HG03460 (cell line): ENCODE data around the gene TKTL1.

Source experiments
- ATAC-seq: cut with Tn5 transposase; IDR thresholded peaks from one replicate; pipeline ENCODE4 v1.9.1; 2021; ENCODE audit not compliant: unreplicated experiment

TKTL1 gene

GRCh38 chrX:154308108-154308946 lies 12.7 kb downstream of the TKTL1 start:
- ATAC-seq = no peak

DNA sequence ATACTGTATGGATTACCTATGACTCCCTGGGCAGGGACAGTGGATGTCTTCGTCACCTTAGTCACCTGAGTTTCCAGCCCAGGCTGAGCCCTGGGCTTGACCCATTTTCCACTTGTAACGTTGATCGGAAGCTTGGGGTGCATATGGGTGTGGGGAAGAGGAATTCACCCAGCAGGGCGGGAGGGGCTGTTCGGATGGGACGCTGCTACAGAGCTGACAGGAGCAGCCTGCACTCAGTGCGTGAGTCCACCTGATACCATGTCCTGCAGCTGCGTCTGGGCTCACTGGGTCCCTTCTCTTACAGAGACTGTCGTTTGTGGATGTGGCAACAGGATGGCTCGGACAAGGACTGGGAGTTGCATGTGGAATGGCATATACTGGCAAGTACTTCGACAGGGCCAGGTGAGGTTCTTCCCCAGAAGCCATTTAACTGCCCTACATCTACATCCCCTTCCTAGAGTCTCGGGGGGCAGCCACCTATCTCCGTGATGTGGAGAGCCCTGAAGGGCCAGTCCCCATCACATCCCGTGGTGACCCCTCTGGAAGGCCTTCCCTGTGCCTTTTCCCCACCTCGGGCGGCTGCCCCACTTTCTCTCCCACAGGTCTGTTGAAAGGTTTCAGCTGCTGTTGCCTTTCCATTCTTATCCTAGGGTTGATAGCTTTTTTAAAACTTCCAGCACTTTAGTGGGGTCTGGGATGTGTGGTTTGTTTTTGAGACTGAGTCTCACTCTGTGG lies 13.6 kb downstream of the TKTL1 start:
- ATAC-seq = no peak

DNA sequence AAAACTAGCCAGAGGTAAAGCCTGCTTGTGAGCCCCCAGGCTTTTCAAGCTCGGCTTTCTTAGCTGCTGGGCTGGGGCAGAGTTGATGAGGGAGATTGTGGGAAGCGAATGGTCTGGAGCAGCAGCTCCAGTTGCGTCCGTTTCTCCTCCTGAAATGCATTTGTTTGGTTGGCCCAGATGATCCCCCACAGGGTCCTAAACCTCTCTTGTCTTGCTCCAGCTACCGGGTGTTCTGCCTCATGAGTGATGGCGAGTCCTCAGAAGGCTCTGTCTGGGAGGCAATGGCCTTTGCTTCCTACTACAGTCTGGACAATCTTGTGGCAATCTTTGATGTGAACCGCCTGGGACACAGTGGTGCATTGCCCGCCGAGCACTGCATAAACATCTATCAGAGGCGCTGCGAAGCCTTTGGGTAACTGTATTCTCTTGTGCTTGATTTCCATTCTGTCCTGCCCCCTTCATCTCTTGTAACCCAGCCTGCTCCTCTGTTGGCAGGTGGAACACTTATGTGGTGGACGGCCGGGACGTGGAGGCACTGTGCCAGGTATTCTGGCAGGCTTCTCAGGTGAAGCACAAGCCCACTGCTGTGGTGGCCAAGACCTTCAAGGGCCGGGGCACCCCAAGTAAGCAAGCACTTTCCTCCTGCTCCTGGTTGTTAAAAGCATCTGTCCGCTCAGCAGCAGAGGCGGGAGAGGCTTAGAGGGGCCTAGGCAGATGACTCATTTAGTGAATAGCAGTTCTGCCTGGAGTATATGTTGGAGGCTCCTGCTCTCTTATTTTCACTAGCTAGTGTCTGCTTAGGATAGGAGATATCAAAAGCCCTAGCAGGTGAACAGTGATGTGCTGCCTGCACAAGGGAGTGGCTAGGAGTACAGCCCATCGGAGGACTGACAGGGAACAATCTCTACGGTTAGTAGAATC lies 15.3 kb downstream of the TKTL1 start:
- no peak for ATAC-seq

GRCh38 chrX:154312116-154312515 lies 16.5 kb downstream of the TKTL1 start:
- no peak for ATAC-seq

DNA sequence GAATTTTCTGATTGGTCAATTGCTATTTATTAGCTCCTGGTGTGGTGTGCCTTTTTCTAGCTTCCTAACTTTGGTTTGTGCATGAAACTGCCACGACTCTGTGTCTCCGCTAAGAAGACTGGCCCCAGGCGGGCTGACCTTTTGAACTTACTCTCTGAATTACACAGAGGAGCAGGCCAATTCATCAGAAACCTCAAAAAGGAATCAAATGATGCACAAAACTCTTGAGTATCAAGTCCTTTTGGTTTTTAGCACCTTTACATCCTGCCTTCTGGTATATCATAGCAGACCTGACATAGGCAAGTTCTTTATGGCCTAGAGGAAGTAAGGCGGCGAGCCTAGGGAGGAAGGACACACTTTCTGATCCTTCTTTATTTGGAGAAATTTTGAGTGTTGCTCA lies 17.6 kb downstream of the TKTL1 start:
- no peak for ATAC-seq

DNA sequence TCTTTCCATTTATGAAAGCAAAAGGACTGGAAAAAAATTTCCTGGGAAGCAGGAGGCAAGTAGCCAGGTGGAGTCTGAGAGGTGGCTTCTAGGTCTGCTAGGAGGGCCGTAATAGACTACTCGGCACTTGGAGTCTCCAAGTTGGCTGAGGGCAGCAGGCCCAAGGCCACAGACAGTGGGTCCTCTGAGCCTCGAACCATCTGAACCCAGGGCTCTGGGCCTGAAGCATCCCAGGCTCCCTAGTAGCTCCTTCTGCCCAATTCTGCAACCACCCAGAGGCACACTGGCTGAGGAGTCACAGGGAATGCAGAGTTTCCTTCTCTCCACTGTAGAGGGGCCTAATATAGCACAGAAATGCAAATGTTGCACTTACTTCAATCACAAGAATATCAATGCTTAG lies 19.8 kb downstream of the TKTL1 start:
- ATAC-seq = no peak

- no peak for ATAC-seq
Measured at GRCh38 chrX:154317391-154317995, 21.9 kb downstream of the TKTL1 start.

GRCh38 chrX:154320406-154320805 lies 24.8 kb downstream of the TKTL1 start:
- ATAC-seq = no peak

DNA sequence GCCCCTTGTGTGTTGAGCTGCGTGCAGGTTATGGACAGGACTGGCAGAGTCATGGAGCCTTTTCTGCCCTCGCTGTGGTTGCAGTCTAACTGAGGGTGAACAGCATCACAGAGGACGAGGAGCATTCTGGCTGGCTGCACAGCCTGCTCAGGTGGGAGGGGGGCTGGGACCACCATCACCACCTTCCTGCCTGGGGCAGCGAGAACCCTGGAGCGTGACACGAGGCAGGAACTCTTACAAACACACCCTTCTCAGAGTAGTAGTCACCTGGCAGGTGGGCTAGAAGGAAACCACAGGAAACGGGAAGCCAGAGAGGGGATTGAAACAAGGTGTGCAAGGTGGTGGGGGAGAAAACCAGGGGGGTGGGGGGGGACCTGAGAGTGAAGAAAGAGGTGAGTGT lies 25.6 kb downstream of the TKTL1 start:
- ATAC-seq = no peak

GRCh38 chrX:154321594-154321993 lies 26.0 kb downstream of the TKTL1 start:
- no peak for ATAC-seq

GRCh38 chrX:154322890-154323289 lies 27.3 kb downstream of the TKTL1 start:
- no peak for ATAC-seq

- no peak for ATAC-seq
Measured at GRCh38 chrX:154323537-154323936, 27.9 kb downstream of the TKTL1 start.

- ATAC-seq = no peak
Measured at GRCh38 chrX:154325541-154325940, 29.9 kb downstream of the TKTL1 start.

- no peak for ATAC-seq
Measured at GRCh38 chrX:154327038-154327820, 31.6 kb downstream of the TKTL1 start.

DNA sequence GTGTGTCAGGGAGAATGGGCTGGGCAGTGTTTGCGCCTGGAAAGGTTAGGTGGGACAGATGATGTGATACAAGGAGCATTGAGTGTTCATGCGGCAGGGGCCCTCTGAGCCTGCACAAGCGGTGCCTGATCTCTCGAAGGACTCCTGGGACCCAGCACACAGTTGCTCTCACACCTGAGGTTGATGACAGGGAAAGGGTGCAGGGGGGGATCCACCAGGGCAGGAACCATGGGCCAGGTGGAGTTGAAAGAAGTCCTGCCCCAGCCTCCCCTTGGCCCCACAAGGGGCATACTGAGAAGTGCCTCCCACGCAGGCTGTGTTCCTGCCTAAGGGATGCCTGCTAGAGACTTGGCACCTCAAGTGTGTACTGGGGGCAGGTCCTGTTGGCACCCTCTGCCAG lies 33.1 kb downstream of the TKTL1 start:
- no peak for ATAC-seq

DNA sequence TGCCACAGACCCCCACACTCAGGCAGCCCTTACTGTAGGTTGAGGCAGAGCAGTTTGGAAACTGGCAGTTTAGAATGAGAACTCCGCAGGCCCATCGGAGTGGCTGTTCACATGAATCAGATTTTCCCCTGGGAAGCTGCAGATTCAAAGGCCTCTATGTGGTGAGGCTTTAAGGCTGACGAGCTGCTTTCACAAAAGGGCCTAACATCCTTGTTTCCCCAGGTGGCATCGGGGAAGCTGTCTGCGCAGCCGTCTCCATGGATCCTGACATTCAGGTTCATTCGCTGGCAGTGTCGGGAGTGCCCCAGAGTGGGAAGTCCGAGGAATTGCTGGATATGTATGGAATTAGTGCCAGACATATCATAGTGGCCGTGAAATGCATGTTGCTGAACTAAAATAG lies 33.7 kb downstream of the TKTL1 start:
- ATAC-seq = no peak

DNA sequence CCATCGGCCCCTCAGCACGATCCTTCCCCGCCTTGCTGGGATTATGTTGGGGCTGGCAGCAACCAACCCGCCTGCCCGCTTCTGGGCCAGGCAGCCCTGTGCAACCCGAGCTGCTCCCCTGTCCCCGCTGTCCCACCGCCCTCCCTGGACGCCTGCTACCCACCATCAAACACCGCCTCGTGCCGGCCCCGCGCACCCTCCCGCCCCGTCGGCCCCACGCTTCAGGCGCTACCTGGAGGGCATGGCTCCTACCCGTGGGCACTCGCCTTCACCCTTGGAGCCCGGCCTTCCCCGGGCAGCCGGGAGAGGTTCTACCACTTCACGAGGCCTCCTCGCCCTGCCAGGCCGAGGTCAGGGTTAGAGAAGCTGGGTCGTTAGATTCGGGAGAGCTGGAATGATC lies 37.0 kb downstream of the TKTL1 start:
- ATAC-seq = no peak

GRCh38 chrX:154333116-154333515 lies 37.5 kb downstream of the TKTL1 start:
- no peak for ATAC-seq

GRCh38 chrX:154333837-154334271 lies 38.3 kb downstream of the TKTL1 start:
- no peak for ATAC-seq

DNA sequence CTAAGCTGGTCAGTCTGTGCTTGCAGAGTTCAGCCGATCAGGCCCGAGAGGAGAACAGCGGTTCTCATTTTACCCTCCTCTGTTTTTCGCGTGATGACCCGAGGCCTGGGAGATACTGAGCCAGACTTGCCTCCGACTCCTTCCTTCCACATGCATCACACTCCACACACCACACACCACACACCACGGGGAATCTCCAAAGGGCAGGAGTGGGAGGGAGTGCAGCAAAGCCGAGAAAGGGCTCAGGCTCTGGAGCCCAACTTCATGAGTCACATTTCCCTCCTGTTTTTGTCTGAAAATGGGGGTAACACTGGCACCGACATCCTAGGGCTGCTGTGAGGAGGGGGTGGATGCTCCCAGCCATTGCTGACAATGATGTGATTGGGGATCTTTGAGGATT lies 38.9 kb downstream of the TKTL1 start:
- no peak for ATAC-seq
